ENCODE results near the gene GALK1.

GRCh38 chr17:75814021-75814395 lies 49.0 kb upstream of the GALK1 start:
- TF ChIP-seq POLR2AphosphoS5 (IDR thresholded peaks at IDR 0.05; ENCODE audit: insufficient read depth in 1 of 2, low read depth in 1 of 2), result no peak
- TF ChIP-seq CTCF (IDR thresholded peaks at IDR 0.05), result no peak
- TF ChIP-seq POLR2A (IDR thresholded peaks at IDR 0.05), result no peak
